Body of pancreas (tissue), 4 donors: ENCODE measurements around the gene TPP2.

Experiments used
- POLR2A ChIP-seq, 3 donors: fragments of 450-650 bp; IDR thresholded peaks; one replicate each; pipeline ENCODE4 v1.6.1; 2016; ENCODE audit warnings: antibody characterized with exemption in 3 of 3, mild to moderate bottlenecking in 2 of 3
- TF ChIP-seq, protein P1 (sequence below), 7 experiments: fragments of 450-650 bp in 4 of 7; fragments of 200-600 bp in 3 of 7; sonication (generic) in 3 of 7; IDR thresholded peaks; one replicate each; pipeline ENCODE4 v1.5.1; 2016 to 2019; ENCODE audit warnings: antibody characterized with exemption in 7 of 7

GRCh38 chr13:102708991-102709390, 112.2 kb downstream of the TPP2 start:
- TF ChIP-seq POLR2A (IDR thresholded peaks at IDR 0.05): no peak
- TF ChIP-seq, protein P1, sequence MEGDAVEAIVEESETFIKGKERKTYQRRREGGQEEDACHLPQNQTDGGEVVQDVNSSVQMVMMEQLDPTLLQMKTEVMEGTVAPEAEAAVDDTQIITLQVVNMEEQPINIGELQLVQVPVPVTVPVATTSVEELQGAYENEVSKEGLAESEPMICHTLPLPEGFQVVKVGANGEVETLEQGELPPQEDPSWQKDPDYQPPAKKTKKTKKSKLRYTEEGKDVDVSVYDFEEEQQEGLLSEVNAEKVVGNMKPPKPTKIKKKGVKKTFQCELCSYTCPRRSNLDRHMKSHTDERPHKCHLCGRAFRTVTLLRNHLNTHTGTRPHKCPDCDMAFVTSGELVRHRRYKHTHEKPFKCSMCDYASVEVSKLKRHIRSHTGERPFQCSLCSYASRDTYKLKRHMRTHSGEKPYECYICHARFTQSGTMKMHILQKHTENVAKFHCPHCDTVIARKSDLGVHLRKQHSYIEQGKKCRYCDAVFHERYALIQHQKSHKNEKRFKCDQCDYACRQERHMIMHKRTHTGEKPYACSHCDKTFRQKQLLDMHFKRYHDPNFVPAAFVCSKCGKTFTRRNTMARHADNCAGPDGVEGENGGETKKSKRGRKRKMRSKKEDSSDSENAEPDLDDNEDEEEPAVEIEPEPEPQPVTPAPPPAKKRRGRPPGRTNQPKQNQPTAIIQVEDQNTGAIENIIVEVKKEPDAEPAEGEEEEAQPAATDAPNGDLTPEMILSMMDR (IDR thresholded peaks at IDR 0.05): no peak
